HG03045 (cell line): ENCODE results near the gene RASGRP4.
"Not testable (repeated sequence)": the region's sequence is repeated elsewhere in the genome, so short reads cannot be mapped to it uniquely, and the experiment has no call there.

ENCODE experiments used
- ATAC-seq: cut with Tn5 transposase; IDR thresholded peaks from one replicate; pipeline ENCODE4 v1.9.1; 2021; ENCODE audit warnings: mild to moderate bottlenecking, moderate library complexity; ENCODE audit not compliant: unreplicated experiment

The RASGRP4 gene

DNA sequence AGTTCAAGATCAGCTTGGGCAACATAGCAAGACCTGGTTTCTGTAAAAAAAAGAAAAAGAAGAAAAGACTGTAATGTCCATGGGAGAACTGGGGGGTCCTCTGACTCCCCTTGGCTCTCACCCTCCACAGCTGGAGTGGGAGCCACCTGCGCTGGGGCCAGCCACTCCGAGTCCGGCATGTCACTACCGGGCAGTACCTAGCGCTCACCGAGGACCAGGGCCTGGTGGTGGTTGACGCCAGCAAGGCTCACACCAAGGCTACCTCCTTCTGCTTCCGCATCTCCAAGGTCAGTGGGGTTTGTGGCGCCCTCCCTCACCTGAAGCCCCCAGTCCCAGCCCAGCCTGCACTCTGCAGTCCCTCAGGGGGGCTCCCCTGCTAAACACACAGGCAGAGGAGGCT lies 22.2 kb upstream of the RASGRP4 start:
- no peak for ATAC-seq

- no peak for ATAC-seq
Measured at GRCh38 chr19:38445362-38445761, 19.3 kb upstream of the RASGRP4 start.

- ATAC-seq: no peak
Measured at GRCh38 chr19:38444026-38444425, 18.0 kb upstream of the RASGRP4 start.

- no peak for ATAC-seq
Measured at GRCh38 chr19:38443458-38443999, 17.5 kb upstream of the RASGRP4 start.

DNA sequence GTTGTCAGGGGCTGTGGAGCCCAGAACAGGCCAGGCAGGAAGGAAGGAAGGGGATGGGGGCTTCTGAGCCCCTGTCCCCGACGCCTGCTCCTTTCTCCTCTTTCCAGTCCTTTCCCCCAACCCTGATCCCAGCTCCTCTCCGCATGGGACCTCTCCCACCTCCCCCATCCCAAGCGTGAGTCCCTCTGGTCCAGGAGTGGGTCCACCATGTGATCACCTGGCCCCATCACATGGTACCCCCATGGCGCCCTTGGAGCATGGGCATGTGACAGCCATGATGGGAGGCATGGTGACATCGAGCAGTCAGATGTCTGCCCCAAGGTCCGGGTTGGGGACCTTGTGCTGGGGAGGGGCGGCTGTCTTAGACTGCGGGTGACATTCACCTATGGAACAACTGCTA lies 16.7 kb upstream of the RASGRP4 start:
- no peak for ATAC-seq

- no peak for ATAC-seq
Measured at GRCh38 chr19:38441657-38442348, 15.8 kb upstream of the RASGRP4 start.

DNA sequence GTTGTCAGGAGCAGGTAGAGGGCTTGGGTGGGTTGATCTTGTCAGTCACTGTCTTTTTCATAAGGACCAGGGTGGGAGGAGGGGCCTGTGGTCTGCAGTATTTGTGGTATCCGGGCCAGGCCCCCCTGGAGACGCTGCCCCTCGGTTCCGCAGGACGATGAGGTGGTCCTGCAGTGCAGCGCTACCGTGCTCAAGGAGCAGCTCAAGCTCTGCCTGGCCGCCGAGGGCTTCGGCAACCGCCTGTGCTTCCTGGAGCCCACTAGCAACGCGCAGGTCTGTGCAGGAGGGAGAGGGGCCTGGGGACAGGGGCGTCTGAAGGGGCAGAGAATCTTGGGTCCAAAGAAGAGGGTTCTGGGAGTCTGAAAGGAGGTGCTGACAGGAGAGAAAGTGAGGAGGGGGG lies 14.6 kb upstream of the RASGRP4 start:
- ATAC-seq: no peak

DNA sequence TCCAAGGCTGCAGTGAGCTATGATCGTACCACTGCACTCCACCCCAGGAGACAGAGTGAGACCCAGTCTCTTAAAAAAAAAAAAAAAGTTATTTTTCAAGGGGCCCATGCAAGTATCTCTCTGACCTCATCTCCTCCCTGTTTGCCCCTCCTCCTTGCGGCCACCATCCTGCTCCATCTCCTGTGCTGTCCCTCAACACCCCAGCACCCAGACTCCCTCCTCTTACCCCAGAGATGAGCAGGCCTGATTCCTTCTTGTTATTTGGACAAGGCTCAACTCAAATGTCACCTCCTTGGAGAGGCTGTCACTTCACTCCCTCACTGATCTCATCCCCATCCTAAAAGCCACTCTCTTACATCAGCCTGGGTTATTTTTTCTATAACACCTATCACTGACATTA lies 11.9 kb upstream of the RASGRP4 start:
- no peak for ATAC-seq

DNA sequence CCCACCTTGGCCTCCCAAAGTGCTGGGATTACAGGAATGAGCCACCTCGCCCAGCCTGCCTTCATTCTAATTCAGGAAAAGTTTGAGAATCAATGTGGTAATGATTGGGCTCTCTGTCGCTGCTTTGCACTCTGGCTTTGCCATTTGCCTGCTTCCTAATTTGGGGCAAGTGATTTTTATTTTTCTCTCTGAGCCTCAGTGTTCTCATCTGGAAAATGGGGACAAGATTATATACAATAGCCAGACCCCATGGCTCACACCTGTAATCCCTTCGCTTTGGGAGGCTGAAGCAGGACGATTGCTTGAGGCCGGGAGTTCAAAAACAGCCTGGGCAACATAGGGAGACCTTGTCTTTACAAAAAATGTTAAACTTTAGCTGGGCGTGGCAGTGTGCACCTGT lies 11.3 kb upstream of the RASGRP4 start:
- no peak for ATAC-seq

- ATAC-seq: no peak
Measured at GRCh38 chr19:38434549-38435051, 8.6 kb upstream of the RASGRP4 start.

GRCh38 chr19:38433268-38433733 lies 7.3 kb upstream of the RASGRP4 start, which contains the start of gene RYR1:
Gene RYR1 (plus strand): TSS chr19:38433691. CDS start chr19:38433830, 139 bp downstream.
- no peak for ATAC-seq

GRCh38 chr19:38430931-38431330 lies 4.9 kb upstream of the RASGRP4 start:
- no peak for ATAC-seq

DNA sequence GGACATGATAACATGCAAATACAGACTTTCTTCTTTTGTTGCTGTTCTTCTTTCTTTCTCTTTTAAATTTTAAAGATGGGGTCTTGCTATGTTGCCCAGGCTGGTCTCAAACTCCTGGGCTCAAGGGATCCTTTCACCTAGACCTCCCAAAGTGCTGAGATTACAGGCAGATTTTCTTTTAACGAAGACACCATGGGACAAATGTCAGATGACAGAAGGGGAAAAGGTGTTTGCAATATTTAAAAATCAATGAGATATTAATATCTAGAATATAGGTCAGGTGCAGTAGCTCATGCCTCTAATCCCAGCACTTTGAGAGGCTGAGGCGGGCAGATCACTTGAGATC lies 3.8 kb upstream of the RASGRP4 start:
- ATAC-seq: no peak

DNA sequence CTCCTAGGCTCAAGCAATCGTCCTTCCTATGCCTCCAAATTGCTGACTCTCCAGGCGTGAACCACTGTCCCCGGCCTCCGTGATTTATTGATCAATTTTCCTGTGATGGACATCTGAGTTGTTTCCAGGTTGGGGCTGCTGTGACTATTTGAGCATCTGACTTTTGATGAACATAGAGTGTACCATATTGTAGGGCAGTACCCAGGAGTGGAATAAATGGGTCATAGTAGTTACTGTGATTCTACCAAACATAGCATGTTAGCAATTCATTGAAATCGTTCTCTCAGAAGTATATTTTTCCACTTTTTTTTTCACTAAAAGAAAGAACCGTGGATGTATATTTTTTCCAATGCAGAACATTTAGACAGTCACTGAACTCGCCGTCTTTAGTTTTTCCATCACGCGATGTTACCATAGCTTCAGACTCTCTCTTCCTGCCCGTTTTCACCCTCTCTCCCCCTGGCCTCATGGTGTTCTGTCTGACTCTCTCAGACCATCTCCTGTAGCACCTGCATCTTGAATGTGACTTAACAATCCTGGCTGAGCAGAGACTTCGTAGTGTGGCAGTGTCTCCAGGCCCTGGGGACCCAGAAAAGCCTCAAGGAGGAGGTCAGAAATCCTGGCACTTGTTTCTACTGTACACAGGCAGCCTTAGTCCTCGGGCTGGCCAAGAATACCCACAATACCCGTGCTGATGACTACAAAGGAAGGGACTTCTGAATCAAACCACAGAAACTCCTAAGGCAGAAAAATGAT lies 3.2 kb upstream of the RASGRP4 start:
- ATAC-seq: no peak

DNA sequence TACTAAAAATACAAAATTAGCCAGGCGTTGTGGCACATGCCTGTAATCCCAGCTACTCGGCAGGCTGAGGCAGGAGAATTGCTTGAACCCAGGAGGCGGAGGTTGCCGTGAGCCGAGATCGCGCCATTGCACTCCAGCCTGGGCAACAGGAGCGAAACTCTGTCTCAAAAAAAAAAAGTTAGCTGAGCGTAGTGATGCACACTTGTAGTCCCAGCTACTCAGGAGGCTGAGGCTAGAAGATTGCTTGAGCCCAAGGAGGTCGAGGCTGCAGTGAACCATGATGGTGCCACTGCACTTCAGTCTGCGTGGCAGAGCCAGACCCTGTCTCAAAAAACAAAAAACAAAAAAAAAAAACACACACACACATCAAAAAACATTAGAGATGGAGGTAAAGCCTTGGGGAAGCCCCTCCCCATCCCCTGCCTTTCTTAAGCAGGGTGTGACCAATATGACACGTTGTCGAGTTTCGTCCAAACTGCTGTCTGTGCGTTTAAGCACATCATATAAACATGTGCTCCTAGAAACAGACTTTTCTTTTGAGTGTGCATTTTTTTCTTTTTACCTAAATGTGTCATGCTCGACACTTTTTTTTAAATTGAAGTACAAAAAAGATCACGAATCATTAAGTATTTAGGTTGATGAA lies 1.1 kb upstream of the RASGRP4 start:
- not testable (repeated sequence) for ATAC-seq

GRCh38 chr19:38425222-38425809 lies 703 bp downstream of the RASGRP4 start:
- ATAC-seq: no peak

GRCh38 chr19:38424272-38424671 lies 1.7 kb downstream of the RASGRP4 start:
- ATAC-seq: no peak

DNA sequence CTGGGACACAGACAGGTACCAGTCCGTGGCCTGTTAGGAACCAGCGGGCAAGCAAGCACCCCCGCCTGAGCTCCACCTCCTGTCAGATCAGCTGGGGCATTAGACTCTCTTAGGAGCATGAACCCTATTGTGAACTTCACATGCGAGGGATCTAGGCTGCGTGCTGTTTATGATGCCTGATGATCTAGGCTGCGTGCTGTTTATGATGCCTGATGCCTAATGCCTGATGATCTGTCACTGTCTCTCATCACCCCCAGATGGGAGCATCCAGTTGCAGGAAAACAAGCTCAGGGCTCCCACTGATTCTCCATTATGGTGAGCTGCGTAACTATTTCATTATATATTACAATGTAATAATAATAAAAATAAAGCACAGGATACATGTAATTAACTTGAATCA lies 3.6 kb downstream of the RASGRP4 start:
- no peak for ATAC-seq

- ATAC-seq: no peak
Measured at GRCh38 chr19:38421856-38422255, 4.2 kb downstream of the RASGRP4 start.

GRCh38 chr19:38420935-38421334 lies 5.1 kb downstream of the RASGRP4 start:
- ATAC-seq: no peak
